ENCODE measurements around the gene PLEKHF1.

The PLEKHF1 gene

DNA sequence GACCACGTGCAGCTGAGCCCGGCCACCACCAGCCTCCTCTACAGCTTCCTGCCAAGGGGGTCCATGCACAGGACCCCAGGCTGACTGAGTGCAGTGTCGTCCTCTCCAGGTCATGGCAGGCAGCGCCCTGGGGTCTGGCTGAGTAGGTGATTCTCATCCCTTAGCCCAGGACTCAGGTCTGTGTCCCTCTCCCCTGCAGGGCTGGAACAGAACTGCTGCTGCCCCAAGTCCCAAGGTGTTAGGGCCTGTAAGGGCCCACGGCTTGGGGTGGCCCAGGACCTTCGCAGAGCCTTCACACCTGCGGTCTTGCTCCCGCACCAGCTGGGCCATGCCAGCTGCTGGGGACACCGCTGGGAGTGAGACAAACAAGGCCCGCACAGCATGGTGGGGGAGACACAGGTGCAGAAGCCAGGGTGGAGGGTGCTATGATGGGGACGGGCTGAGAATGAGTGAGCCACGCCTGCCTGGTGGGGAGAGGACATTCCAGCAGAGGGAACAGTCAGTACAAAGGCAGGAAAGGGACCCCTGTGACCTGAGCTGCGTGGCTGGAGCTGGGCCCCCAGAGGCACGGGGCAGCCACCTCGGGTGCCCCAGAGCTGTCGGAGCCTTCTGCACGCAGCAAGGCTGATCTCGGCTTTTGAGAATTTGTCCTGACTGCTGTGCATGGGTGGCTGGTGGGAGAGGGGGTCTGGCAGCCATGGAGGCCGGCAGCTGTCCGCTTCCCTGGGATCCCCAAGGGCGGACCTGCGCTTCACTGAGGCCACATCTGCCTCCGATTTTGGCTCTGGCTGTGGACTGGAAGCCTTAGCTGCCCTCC lies 11.9 kb downstream of the PLEKHF1 start:
- TF ChIP-seq EZH2phosphoT487 (IDR thresholded peaks at IDR 0.05; ENCODE audit: borderline replicate concordance, low read length): no peak
- TF ChIP-seq, protein P1, sequence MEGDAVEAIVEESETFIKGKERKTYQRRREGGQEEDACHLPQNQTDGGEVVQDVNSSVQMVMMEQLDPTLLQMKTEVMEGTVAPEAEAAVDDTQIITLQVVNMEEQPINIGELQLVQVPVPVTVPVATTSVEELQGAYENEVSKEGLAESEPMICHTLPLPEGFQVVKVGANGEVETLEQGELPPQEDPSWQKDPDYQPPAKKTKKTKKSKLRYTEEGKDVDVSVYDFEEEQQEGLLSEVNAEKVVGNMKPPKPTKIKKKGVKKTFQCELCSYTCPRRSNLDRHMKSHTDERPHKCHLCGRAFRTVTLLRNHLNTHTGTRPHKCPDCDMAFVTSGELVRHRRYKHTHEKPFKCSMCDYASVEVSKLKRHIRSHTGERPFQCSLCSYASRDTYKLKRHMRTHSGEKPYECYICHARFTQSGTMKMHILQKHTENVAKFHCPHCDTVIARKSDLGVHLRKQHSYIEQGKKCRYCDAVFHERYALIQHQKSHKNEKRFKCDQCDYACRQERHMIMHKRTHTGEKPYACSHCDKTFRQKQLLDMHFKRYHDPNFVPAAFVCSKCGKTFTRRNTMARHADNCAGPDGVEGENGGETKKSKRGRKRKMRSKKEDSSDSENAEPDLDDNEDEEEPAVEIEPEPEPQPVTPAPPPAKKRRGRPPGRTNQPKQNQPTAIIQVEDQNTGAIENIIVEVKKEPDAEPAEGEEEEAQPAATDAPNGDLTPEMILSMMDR (IDR thresholded peaks at IDR 0.05; ENCODE audit: low read depth, low read length, poor library complexity, severe bottlenecking): no peak

DNA sequence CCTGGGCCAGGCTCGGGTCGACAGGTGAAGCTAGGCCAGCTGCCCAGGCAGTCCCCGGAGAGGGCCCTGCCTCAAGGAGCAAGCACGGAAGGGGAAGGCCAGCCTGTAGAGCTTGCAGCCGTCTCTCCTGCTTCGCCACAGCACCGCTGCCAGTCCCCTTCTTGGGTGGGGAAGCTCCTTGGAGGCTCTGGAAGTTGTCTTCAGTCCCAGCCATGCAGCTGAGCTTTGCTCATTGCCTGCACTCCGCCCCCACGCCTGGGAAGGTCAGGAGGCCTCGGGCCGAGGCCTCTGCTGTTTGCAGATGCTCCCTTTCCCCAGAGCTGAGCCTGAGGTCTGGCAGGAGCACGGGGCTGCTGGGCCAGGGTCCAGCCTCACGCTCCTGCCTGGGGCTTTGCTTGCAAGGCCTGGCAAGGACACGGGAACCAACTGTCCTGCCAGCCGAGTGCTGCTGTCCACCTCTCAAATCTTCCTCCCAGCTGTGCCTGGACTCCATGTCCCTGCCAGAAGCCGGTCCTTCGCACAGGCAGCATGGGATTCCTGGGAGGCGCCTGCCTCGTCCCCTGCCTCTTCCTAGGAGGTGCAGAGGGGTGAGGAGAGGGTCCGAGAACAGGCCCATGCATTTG lies 13.3 kb downstream of the PLEKHF1 start:
- H3K27ac ChIP-seq (ENCODE audit: low read depth, low read length): no peak overlapping the region
- no peaks in the 10 kb centered on the region for H3K79me2 ChIP-seq (ENCODE audit: control insufficient read depth, low read length)
- no peaks in the 10 kb centered on the region for H3K36me3 ChIP-seq (ENCODE audit: control insufficient read depth, low read length)
- H3F3A ChIP-seq (ENCODE audit: control insufficient read depth, insufficient read depth): no peaks in the 10 kb centered on the region
- H3K9me2 ChIP-seq (replicated peaks; ENCODE audit: control insufficient read depth, low read length): no peaks in the 10 kb centered on the region
- no peaks in the 10 kb centered on the region for H4K20me1 ChIP-seq (ENCODE audit: control insufficient read depth, insufficient read depth, low read depth, low read length)
- TF ChIP-seq, protein P1 (IDR thresholded peaks at IDR 0.05; ENCODE audit: low read depth, low read length, poor library complexity, severe bottlenecking): no peak
- TF ChIP-seq EZH2phosphoT487 (IDR thresholded peaks at IDR 0.05; ENCODE audit: borderline replicate concordance, low read length): no peak
- peaks cover 4% of the 10 kb centered on the region; the same call in 1 of the 2 replicates for H3K27me3 ChIP-seq (ENCODE audit: control insufficient read depth, low read length)
- no peak overlapping the region for H3K4me3 ChIP-seq (ENCODE audit: low read length)
- H3K9me3 ChIP-seq (ENCODE audit: control insufficient read depth, insufficient read depth, low read length): no peaks in the 10 kb centered on the region
- H3K4me1 ChIP-seq (ENCODE audit: control insufficient read depth, low read length): peaks cover 12% of the 10 kb centered on the region
- H3K4me2 ChIP-seq (ENCODE audit: low read length): no peak overlapping the region

More for the DNA sequence above, 11.9 kb downstream of the PLEKHF1 start:
- Histone ChIP-seq H3K4me1 (ENCODE audit: control insufficient read depth, low read length) (peaks cover 26% of the 10 kb centered on the region), H3K4me3 (ENCODE audit: low read length) (no peak overlapping the region), H3F3A (ENCODE audit: control insufficient read depth, insufficient read depth) (no peaks in the 10 kb centered on the region), H3K27ac (ENCODE audit: low read depth, low read length) (no peak overlapping the region), H3K27me3 (ENCODE audit: control insufficient read depth, low read length) (no peaks in the 10 kb centered on the region), H4K20me1 (ENCODE audit: control insufficient read depth, insufficient read depth, low read depth, low read length) (no peaks in the 10 kb centered on the region), H3K36me3 (ENCODE audit: control insufficient read depth, low read length) (no peaks in the 10 kb centered on the region), H3K9me2 (replicated peaks; ENCODE audit: control insufficient read depth, low read length) (no peaks in the 10 kb centered on the region), H3K4me2 (ENCODE audit: low read length) (no peak overlapping the region), H3K79me2 (ENCODE audit: control insufficient read depth, low read length) (no peaks in the 10 kb centered on the region), H3K9me3 (ENCODE audit: control insufficient read depth, insufficient read depth, low read length) (no peaks in the 10 kb centered on the region)

DNA sequence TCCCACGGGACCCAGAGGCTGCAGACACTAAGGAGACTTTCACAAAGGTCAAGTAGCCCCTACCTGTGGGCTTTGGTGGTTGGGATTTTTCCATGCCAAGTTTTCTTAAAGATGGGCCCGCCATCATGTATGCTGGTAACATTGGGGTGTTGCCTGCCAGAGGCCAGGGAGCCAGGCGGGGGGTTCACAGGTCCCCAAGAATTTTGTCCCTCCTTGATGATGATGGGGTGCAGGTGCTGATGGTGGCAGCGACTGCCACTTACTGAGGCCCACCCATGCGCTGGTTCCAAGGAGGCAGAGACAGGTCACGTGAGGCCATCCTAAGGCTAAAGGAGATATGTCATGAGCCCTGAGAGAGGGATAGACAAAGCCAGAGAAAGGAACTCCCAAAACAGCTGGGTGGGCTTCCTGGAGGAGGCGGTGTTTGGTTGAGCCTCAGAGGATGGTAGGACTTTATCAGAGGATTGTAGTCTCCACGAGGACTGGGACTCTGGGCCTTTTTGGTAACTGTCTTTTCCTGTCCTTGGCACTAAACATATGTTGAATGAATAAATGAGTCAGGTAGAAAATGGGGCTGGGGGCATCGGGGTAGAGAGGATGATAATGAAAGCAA lies 14.4 kb downstream of the PLEKHF1 start:
- Histone ChIP-seq H3K36me3 (ENCODE audit: control insufficient read depth, low read length) (no peaks in the 10 kb centered on the region), H3K79me2 (ENCODE audit: control insufficient read depth, low read length) (no peaks in the 10 kb centered on the region), H3K9me2 (replicated peaks; ENCODE audit: control insufficient read depth, low read length) (no peaks in the 10 kb centered on the region), H3K4me2 (ENCODE audit: low read length) (no peak overlapping the region), H3K27me3 (ENCODE audit: control insufficient read depth, low read length) (peaks cover 4% of the 10 kb centered on the region; the same call in 1 of the 2 replicates), H3K27ac (ENCODE audit: low read depth, low read length) (no peak overlapping the region), H3K9me3 (ENCODE audit: control insufficient read depth, insufficient read depth, low read length) (no peaks in the 10 kb centered on the region), H3K4me1 (ENCODE audit: control insufficient read depth, low read length) (peaks cover 12% of the 10 kb centered on the region), H3K4me3 (ENCODE audit: low read length) (no peak overlapping the region), H3F3A (ENCODE audit: control insufficient read depth, insufficient read depth) (no peaks in the 10 kb centered on the region), H4K20me1 (ENCODE audit: control insufficient read depth, insufficient read depth, low read depth, low read length) (no peaks in the 10 kb centered on the region)
- TF ChIP-seq, protein P1 (IDR thresholded peaks at IDR 0.05; ENCODE audit: low read depth, low read length, poor library complexity, severe bottlenecking): no peak
- no peak for TF ChIP-seq EZH2phosphoT487 (IDR thresholded peaks at IDR 0.05; ENCODE audit: borderline replicate concordance, low read length)

Data from DOHH2 (cell line).